Body of pancreas (tissue), 4 donors: ENCODE measurements around the gene N4BP2L2. TPM values are rescaled to one million over a fixed set of nuclear protein-coding genes. Genes with fewer than 3 reads are reported as not detected.

Source experiments
- ATAC-seq: fragments of 150-250 bp; one replicate; pipeline ENCODE4 v1.9.1; 2016
- DNase-seq, 4 donors: peaks; one replicate each; pipeline ENCODE4 v3.0.0-alpha.2; 2019
- H3K27ac ChIP-seq, 4 donors: fragments of 200-600 bp; sonication (generic); 1 replicate in 3 of 4; 2 replicates in 1 of 4; pipeline versions ENCODE4 v1.5.1 to v1.6.1; 2016 to 2019; ENCODE audit warnings: mild to moderate bottlenecking in 1 of 4, mixed read lengths in 1 of 4, moderate library complexity in 1 of 4
- H3K27me3 ChIP-seq, 2 donors: fragments of 200-600 bp; sonication (generic); one replicate each; pipeline ENCODE4 v1.6.0; 2016; ENCODE audit warnings: mild to moderate bottlenecking in 1 of 2
- H3K36me3 ChIP-seq, 2 donors: fragments of 200-600 bp; sonication (generic); replicated peaks in 1 of 2; 2 replicates each; pipeline ENCODE4 v1.5.1; 2016; ENCODE audit warnings: low read depth in 2 of 2; ENCODE audit not compliant: insufficient read depth in 1 of 2
- H3K4me1 ChIP-seq: fragments of 200-600 bp; sonication (generic); one replicate; pipeline ENCODE4 v1.6.0; 2016
- H3K4me3 ChIP-seq, 2 donors: fragments of 200-600 bp; sonication (generic); 1 replicate in 1 of 2; 2 replicates in 1 of 2; pipeline ENCODE4 v1.5.1; 2016 to 2019
- H3K9me3 ChIP-seq, 3 donors: fragments of 200-600 bp; sonication (generic); 1 replicate in 2 of 3; 2 replicates in 1 of 3; pipeline ENCODE4 v1.5.1; 2016
- POLR2A ChIP-seq, 3 donors: fragments of 450-650 bp; IDR thresholded peaks; one replicate each; pipeline ENCODE4 v1.6.1; 2016; ENCODE audit warnings: antibody characterized with exemption in 3 of 3, mild to moderate bottlenecking in 2 of 3
- WGBS, 2 donors: methylation state at CpG; one replicate each; pipeline ENCODE4 v1.1.5; 2017; 5-methylcytosine and 5-hydroxymethylcytosine counted together
- intact Hi-C: fragments of 100-400 bp; cut with DNase I; formaldehyde crosslinking; loops from one replicate; pipeline ENCODE4 v1.15.1; 2023
- total RNA-seq, 2 donors: library from RNA; depleted of rRNA; stranded (reverse); fragments of >200 nt; gene quantifications; one replicate each; pipeline ENCODE4 v1.1.0, GENCODE V29; 2016
- TF ChIP-seq, protein P1 (sequence below), 7 experiments: fragments of 450-650 bp in 4 of 7; fragments of 200-600 bp in 3 of 7; sonication (generic) in 3 of 7; IDR thresholded peaks; one replicate each; pipeline ENCODE4 v1.5.1; 2016 to 2019; ENCODE audit warnings: antibody characterized with exemption in 7 of 7

N4BP2L2 gene
- total RNA-seq, 2 donors from 2014 or later: 120 to 191 TPM

DNA sequence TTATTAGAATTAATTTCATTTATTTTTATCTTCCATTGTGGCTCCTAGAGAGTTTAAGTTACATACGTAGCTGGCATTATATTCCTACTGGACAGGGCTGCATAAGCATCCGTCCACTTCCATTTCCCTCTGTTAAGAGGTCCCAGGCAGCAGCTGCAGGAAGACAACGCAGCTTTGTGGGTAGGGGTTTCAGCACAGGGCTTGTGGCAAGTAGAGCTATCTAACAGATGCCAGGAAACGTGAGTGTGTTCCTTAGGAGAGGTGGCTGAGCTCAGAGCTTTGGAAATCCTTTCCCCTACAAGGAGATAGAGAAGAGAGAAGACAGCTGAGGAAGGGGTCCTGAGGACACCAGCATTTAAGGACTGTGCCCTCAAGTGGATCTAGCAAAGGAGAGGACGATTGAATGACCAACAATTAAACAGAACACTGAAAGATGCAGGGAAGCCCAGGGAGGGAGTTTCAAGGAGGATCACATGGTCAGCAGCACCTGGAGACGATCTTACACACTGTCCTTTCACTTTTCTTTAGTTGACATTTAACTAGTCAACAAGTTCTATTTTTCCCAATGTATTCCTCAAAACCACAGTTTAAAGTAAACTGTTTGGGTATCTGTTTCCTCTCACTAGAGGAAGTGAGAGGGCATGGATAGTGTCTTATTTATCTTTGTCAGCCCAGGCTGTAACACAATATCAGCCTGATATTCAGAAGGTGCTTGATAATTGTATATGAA is 108.4 kb downstream of the N4BP2L2 start:
- Histone ChIP-seq H3K4me3 (no peak overlapping the region), H3K27ac (no peak overlapping the region), H3K9me3 (no peaks in the 10 kb centered on the region), H3K4me1 (peaks cover 23% of the 10 kb centered on the region), H3K36me3 (no peaks in the 10 kb centered on the region), H3K27me3 (no peaks in the 10 kb centered on the region)
- ATAC-seq (no peak), DNase-seq (no peak)
- intact Hi-C loops: no loop called here
- TF ChIP-seq, protein P1, sequence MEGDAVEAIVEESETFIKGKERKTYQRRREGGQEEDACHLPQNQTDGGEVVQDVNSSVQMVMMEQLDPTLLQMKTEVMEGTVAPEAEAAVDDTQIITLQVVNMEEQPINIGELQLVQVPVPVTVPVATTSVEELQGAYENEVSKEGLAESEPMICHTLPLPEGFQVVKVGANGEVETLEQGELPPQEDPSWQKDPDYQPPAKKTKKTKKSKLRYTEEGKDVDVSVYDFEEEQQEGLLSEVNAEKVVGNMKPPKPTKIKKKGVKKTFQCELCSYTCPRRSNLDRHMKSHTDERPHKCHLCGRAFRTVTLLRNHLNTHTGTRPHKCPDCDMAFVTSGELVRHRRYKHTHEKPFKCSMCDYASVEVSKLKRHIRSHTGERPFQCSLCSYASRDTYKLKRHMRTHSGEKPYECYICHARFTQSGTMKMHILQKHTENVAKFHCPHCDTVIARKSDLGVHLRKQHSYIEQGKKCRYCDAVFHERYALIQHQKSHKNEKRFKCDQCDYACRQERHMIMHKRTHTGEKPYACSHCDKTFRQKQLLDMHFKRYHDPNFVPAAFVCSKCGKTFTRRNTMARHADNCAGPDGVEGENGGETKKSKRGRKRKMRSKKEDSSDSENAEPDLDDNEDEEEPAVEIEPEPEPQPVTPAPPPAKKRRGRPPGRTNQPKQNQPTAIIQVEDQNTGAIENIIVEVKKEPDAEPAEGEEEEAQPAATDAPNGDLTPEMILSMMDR (IDR thresholded peaks at IDR 0.05): no peak
- no peak for TF ChIP-seq POLR2A (IDR thresholded peaks at IDR 0.05)
- WGBS, 2 donors: 75 to 80% methylated on average over 6 of the region's 6 CpGs

DNA sequence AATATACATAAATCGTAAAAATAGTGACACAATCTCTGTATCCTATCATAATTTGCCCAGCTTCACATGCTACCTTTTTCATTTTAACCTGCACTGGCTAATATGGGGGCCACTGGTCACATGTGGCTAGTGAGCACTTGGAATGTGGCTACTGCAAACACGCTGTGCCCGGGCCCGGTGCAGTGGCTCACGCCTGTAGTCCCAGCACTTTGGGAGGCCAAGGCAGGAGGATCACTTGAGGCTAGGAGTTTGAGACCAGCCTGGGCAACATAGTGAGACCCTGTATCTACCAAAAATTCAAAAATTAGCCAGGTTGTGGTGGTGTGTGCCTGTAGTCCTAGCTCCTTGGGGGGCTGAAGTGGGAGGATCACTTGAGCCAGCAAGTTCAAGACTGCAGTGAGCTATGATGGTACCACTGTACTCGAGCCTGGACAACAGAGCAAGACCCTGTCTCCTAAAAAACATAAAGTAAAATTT is 109.1 kb downstream of the N4BP2L2 start:
- H3K4me3 ChIP-seq: no peak overlapping the region
- no peak for TF ChIP-seq POLR2A (IDR thresholded peaks at IDR 0.05)
- DNase-seq: no peak
- intact Hi-C loops: no loop called here
- H3K4me1 ChIP-seq: peaks cover 26% of the 10 kb centered on the region
- ATAC-seq: no peak
- no peaks in the 10 kb centered on the region for H3K36me3 ChIP-seq
- H3K27ac ChIP-seq: peak overlapping the region in 3 of 4 donors; percentile 89 to 96 (median 91)
- H3K27me3 ChIP-seq: no peaks in the 10 kb centered on the region
- no peaks in the 10 kb centered on the region for H3K9me3 ChIP-seq
- WGBS, 2 donors: 91 to 94% methylated on average over 6 of the region's 6 CpGs

DNA sequence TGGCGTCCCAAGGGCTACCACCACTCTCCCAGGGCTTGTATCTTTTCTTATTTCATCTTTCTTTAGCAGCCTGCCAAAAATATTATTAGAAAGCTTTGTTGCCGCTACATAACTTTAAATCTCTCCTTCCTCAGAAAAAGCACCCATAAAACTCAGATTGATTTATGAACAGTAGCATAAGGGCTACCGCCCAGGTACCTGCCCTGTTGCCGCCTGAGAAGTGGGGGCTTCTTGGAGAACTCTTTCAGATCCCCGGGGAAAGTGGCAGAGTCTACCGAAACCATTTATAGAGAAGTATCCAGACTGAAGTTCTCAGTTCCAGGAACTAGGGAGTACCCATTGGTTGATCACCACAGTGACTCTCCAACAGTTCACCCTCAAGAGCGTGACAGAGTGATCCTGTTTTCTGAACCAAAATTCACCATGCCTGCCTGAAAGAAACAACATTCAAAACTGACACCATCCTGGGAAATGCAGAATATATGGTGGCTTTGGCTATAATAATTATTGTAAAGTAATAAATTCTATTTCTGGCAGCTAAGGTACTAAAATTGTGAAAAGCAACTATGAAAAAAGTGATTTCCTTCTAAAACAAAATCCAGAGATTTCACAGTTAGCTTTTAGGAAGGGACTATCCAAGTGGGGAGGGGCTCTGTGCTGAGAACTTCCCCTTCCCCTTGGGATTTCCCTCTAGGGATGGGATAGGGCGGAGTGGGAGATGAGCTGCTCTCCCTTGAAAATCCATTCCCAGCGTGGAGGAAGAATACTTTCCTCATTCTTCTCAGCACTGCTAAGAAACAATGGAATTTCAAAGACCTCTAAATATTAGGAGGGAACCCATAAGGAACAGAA is 109.8 kb downstream of the N4BP2L2 start:
- Histone ChIP-seq H3K27me3 (no peaks in the 10 kb centered on the region), H3K4me3 (peak overlapping the region; percentile 74 to 75), H3K36me3 (no peaks in the 10 kb centered on the region), H3K9me3 (no peaks in the 10 kb centered on the region), H3K27ac (peak overlapping the region; percentile 84 to 96 (median 90)), H3K4me1 (peaks cover 26% of the 10 kb centered on the region)
- WGBS, 2 donors: 37 to 51% methylated on average over 9 of the region's 9 CpGs
- DNase-seq (peak in 1 of 4 donors; percentile 26), ATAC-seq (no peak)
- TF ChIP-seq, protein P1 (IDR thresholded peaks at IDR 0.05): no peak
- TF ChIP-seq POLR2A (IDR thresholded peaks at IDR 0.05): no peak
- intact Hi-C loops: no loop called here

DNA sequence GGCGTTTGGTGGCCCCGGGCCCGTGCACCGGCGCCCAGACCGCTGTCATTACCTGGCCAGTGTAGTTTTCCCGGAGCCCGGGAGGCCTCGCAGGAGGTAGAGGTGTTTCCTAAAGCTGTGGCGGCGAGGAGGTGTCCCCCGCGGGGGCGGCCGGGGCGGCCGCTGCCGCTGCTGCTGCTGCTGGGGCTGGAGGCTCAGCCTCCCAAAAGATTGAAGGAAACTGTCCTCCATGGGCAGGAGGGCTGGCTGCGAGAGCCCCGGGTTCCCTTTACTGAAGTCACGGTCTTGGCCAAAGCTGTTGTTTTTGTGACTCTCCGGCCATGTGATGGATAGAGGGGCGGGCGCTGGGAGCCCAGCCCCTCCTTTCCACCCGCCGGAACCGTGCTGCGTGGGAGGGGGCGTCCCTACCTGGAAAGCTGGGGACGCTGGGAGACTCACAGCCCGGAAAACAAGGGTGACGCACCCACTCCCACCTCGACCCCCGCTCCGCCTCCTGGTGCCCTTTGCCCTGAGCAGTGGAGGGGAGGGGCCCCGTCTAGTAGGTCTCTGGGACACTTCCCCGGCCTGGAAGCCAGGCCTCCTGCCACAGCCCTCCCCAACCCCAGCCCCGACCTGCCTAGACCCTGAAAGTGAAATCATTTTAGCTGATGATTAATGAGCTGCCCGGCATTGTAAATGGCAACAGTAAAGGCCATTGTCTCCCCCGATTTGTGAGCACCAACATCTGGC is 110.6 kb downstream of the N4BP2L2 start, which contains the start of gene N4BP2L1:
N4BP2L1 (minus strand) TSS at position 279 of the 729 bp plus-strand sequence; CDS start at position 231, 48 bp downstream.
- Histone ChIP-seq H3K4me1 (peaks cover 26% of the 10 kb centered on the region), H3K9me3 (no peaks in the 10 kb centered on the region), H3K27me3 (no peaks in the 10 kb centered on the region), H3K36me3 (no peaks in the 10 kb centered on the region), H3K27ac (peak within 1 kb of the TSS; percentile 84 to 96 (median 90)), H3K4me3 (peak within 1 kb of the TSS; percentile 74 to 75)
- DNase-seq (peak; percentile 81 to 91 (median 86)), ATAC-seq (peak; percentile 86)
- TF ChIP-seq POLR2A (IDR thresholded peaks at IDR 0.05): peak; percentile 83 to 95 (median 91)
- TF ChIP-seq, protein P1 (IDR thresholded peaks at IDR 0.05): no peak
- intact Hi-C loops: no loop called here
- 0 to 6% methylated on average over 4 to 40 of the region's 40 CpGs for WGBS, 2 donors
